Lower lobe of right lung (tissue), 2 donors: ENCODE results near the gene NCR2. TPM values are rescaled to one million over a fixed set of nuclear protein-coding genes. Genes with fewer than 3 reads are reported as not detected.

Source experiments
- ATAC-seq, 2 donors: fragments of 200-7000 bp; cut with Tn5 transposase; one replicate each; pipeline ENCODE4 v1.9.1; 2020 to 2022; ENCODE audit warnings: mild to moderate bottlenecking in 2 of 2, moderate library complexity in 2 of 2
- DNase-seq: peaks from one replicate; pipeline ENCODE4 v3.0.0-alpha.2; 2020
- H3K27ac ChIP-seq: fragments of 200-600 bp; one replicate; pipeline ENCODE4 v1.8.0; 2022
- H3K27me3 ChIP-seq: fragments of 200-600 bp; one replicate; pipeline ENCODE4 v1.8.0; 2022; ENCODE audit warnings: low read depth
- H3K36me3 ChIP-seq: fragments of 200-600 bp; one replicate; pipeline ENCODE4 v1.8.0; 2022; ENCODE audit warnings: mild to moderate bottlenecking
- H3K4me1 ChIP-seq: fragments of 200-600 bp; one replicate; pipeline ENCODE4 v1.8.0; 2022
- H3K4me3 ChIP-seq: fragments of 200-600 bp; one replicate; pipeline ENCODE4 v1.8.0; 2022; ENCODE audit warnings: mild to moderate bottlenecking
- H3K9me3 ChIP-seq: fragments of 200-600 bp; one replicate; pipeline ENCODE4 v1.8.0; 2022
- intact Hi-C: fragments of 100-400 bp; cut with DNase I; formaldehyde crosslinking; loops from one replicate; pipeline ENCODE4 v1.11.0; 2022
- long read RNA-seq: library from polyadenylated mRNA; unstranded; transcript quantifications from one replicate; pipeline ENCODE4 v2.0.0, GENCODE V29; 2021
- total RNA-seq: library from RNA; stranded (reverse); fragmentation: NEBNext Ultra II Directional; extraction: Animal tissue kit (Norgen Biotek cat#: 25700); gene quantifications from one replicate; pipeline ENCODE4 v1.2.1, GENCODE V29; 2021
- TF ChIP-seq, protein P1 (sequence below): fragments of 200-600 bp; IDR thresholded peaks from one replicate; pipeline ENCODE4 v1.8.0; 2022; ENCODE audit warnings: antibody characterized with exemption, mild to moderate bottlenecking
- donor health status: DM: no; HTN: yes; CAD: no; lungs with severe emphysema.

NCR2 gene, protein sequence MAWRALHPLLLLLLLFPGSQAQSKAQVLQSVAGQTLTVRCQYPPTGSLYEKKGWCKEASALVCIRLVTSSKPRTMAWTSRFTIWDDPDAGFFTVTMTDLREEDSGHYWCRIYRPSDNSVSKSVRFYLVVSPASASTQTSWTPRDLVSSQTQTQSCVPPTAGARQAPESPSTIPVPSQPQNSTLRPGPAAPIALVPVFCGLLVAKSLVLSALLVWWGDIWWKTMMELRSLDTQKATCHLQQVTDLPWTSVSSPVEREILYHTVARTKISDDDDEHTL
- not detected for total RNA-seq
- long read RNA-seq: 0 reads

DNA sequence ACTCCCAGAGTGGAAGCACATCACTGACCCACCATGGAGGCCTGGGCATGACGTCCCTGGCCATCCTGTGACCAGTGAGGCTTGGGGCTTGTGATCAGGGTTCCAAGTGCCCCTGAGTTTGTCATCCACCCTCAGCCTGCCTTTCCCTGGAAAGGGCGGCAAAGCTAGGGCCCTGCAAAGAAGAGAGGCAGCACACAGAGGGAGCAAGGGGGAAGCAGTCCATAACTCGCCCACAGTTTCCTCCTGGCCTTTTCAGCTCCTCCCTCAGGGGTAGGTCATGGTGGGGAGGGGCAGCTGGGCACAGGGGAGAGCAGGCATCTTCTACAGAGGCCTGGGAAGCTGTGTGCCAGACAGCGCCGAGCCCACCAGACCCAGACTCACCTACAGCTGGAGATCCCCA, at the start of gene NCR2:
Gene NCR2, plus strand, starts transcription at position 313 of the 400 bp plus-strand sequence. CDS start 269 bp downstream, outside the sequence.
- H3K27ac ChIP-seq: no peak within 1 kb of the TSS
- no peak for DNase-seq
- H3K4me3 ChIP-seq: no peak within 1 kb of the TSS
- ATAC-seq: no peak
- H3K36me3 ChIP-seq: no peaks in the 10 kb centered on the region
- intact Hi-C loops: no loop called here
- TF ChIP-seq, protein P1, sequence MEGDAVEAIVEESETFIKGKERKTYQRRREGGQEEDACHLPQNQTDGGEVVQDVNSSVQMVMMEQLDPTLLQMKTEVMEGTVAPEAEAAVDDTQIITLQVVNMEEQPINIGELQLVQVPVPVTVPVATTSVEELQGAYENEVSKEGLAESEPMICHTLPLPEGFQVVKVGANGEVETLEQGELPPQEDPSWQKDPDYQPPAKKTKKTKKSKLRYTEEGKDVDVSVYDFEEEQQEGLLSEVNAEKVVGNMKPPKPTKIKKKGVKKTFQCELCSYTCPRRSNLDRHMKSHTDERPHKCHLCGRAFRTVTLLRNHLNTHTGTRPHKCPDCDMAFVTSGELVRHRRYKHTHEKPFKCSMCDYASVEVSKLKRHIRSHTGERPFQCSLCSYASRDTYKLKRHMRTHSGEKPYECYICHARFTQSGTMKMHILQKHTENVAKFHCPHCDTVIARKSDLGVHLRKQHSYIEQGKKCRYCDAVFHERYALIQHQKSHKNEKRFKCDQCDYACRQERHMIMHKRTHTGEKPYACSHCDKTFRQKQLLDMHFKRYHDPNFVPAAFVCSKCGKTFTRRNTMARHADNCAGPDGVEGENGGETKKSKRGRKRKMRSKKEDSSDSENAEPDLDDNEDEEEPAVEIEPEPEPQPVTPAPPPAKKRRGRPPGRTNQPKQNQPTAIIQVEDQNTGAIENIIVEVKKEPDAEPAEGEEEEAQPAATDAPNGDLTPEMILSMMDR: no peak
- H3K9me3 ChIP-seq: no peaks in the 10 kb centered on the region
- H3K4me1 ChIP-seq: no peaks in the 10 kb centered on the region
- H3K27me3 ChIP-seq: peaks cover 5% of the 10 kb centered on the region

DNA sequence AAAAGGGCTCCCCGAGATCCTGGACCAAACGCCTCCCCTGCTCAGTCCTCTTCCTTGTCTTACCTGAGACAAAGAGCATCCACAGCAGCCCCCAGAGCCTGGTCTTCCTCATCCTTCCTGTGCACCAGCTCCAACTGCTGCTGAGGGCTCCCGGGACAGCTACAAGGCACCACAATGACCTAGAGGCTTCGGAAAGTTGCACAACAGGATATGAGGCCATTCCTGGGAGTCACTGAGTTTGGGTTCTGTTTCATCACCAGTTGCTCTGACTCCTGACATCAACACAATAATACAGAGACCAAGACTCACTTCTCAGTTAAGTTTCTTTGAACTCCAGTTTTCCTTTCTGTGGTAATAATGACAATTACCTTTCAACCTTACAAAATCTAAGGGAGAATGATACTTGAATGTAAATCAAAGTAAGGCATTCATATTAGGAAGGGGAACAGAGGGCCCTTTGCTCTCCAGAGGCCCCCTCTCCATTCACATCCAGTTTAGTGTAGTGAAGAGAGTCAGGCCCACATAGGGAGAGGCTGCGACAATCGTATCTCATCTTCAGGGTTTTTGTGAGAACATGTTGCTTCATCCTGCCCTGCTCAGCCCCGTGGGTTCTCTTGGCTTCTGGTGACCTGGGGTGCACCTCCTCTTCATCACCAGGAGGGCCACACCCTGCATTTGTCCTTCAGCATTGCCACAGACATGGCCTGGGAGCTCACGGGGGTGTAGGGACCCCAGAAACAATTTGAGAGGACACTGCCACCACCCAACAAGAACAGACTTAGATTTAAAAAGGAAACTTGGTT, 48.7 kb upstream of the NCR2 start, which contains the start of gene TREM1:
Gene TREM1, minus strand, starts transcription at position 139 of the 803 bp plus-strand sequence. Its CDS starts 27 bp downstream, at position 112.
- Histone ChIP-seq H3K9me3 (no peaks in the 10 kb centered on the region), H3K27me3 (no peaks in the 10 kb centered on the region), H3K27ac (peak within 1 kb of the TSS; percentile 77), H3K4me1 (peaks cover 34% of the 10 kb centered on the region), H3K36me3 (no peaks in the 10 kb centered on the region), H3K4me3 (peak within 1 kb of the TSS; percentile 39)
- TF ChIP-seq, protein P1: no peak
- DNase-seq (peak; percentile 79), ATAC-seq (peak; percentile 70 to 85)
- intact Hi-C loops: no loop called here

DNA sequence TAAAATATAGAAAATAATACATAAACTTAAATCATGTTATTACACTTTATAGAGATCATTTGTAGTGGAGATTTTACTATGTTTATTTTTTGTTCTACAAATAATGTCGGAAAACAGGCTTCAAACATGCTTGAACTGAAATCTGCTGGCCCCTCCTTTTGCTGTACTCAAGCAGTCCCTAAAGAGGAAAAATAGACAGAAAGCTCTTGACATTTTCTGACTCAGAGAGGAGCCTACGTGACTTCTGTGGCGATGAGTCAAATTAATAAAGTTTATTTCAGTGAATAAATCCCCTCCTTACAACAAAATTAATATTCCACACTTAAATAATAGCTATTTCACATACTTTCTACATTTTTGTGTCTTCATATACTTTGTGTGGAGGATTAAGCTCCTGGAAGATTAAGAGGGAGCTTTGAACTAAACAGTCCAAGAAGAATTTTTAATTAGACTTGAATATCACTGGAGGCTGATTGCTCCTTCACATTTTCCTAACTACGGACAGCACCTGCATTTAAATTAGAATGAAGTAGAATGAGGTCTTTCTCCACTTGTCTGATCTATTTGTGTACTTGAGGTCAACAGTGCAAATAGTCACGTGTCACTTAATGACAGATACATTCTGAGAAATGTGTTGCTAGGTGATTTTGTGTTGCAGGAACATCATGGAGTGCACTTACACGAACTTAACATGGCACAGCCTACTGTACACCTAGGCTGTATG, 47.2 kb upstream of the NCR2 start:
- H3K4me1 ChIP-seq: peaks cover 34% of the 10 kb centered on the region
- H3K27me3 ChIP-seq: no peaks in the 10 kb centered on the region
- DNase-seq (no peak), ATAC-seq (peak; percentile 69 to 79)
- no peaks in the 10 kb centered on the region for H3K36me3 ChIP-seq
- H3K9me3 ChIP-seq: no peaks in the 10 kb centered on the region
- H3K27ac ChIP-seq: peak overlapping the region; percentile 47
- TF ChIP-seq, protein P1: no peak
- H3K4me3 ChIP-seq: no peak overlapping the region
- intact Hi-C loops: no loop called here

DNA sequence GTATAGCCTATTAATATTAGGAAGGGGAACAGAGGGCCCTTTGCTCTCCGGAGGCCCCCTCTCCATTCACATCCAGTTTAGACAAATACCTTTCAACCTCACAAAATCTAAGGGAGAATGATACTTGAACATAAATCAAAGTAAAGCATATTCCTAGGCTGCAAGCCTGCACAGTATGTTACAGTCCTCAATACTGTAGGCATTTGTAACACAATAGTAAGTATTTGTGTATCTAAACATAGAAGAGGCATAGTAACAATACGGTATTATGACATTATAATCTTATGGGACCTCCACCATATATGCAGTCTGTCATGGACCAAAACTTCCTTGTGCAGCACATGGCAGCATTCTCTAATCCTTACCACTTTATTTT, 46.7 kb upstream of the NCR2 start:
- Histone ChIP-seq H3K27ac (peak overlapping the region; percentile 12), H3K4me1 (peaks cover 33% of the 10 kb centered on the region), H3K36me3 (no peaks in the 10 kb centered on the region), H3K9me3 (no peaks in the 10 kb centered on the region), H3K27me3 (no peaks in the 10 kb centered on the region), H3K4me3 (no peak overlapping the region)
- TF ChIP-seq, protein P1: no peak
- DNase-seq (no peak), ATAC-seq (no peak)
- intact Hi-C loops: no loop called here

DNA sequence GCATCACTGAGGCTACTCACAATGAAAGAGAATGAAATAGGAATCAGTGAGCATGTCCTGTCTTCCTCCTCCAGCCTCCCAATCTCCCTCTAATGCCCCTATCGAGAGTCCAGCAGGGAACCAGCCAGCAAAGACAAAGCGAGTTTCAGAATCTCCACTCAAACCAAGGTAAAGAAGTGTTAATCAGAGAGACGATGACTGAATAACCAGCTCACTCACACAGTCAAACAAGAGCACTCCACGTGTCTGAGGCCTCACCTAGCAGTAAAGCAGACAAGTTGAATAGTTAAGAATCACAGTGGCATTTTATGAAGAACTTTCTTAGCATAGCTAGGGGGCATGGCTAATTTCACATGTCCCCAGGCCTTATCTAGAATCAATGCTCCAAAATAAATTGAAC, 45.6 kb upstream of the NCR2 start:
- no peaks in the 10 kb centered on the region for H3K36me3 ChIP-seq
- H3K27me3 ChIP-seq: no peaks in the 10 kb centered on the region
- peaks cover 23% of the 10 kb centered on the region for H3K4me1 ChIP-seq
- peak in 1 of 2 donors; percentile 49 for ATAC-seq
- no peak overlapping the region for H3K27ac ChIP-seq
- intact Hi-C loops: no loop called here
- H3K4me3 ChIP-seq: no peak overlapping the region
- no peak for DNase-seq
- no peaks in the 10 kb centered on the region for H3K9me3 ChIP-seq
- TF ChIP-seq, protein P1: no peak
